B cell (primary cell): ENCODE measurements around the gene KRTAP5-2. TPM values are rescaled to one million over a fixed set of nuclear protein-coding genes. Genes with fewer than 3 reads are reported as not detected.

Experiments used
- ATAC-seq: fragments of 200-7000 bp; cut with Tn5 transposase; one replicate; pipeline ENCODE4 v1.10.0; 2021; ENCODE audit warnings: low read depth, mild to moderate bottlenecking, moderate number of reproducible peaks, moderate library complexity
- CTCF ChIA-PET: fragments of 350-600 bp; sonication (Branson Sonifier 250); formaldehyde crosslinking; loops from one replicate; lab custom pipeline; 2021; ENCODE audit warnings: antibody characterized with exemption, inconsistent platforms; lab: Charles Lee
- POLR2A ChIA-PET: fragments of 350-600 bp; sonication (Branson Sonifier 250); formaldehyde crosslinking; loops from one replicate; lab custom pipeline; 2021; ENCODE audit warnings: antibody characterized with exemption; lab: Charles Lee
- DNase-seq: peaks from one replicate; pipeline ENCODE4 v3.0.0; 2013
- H2AFZ ChIP-seq: 2 replicates; pipeline ENCODE4 v1.6.1; 2012; ENCODE audit warnings: mild to moderate bottlenecking, low read depth, low read length; ENCODE audit not compliant: insufficient read depth, poor library complexity, severe bottlenecking
- H3K27ac ChIP-seq, 2 donors: 1 replicate in 1 of 2; 2 replicates in 1 of 2; pipeline ENCODE4 v1.5.1; 2012 to 2013; ENCODE audit warnings: low read length in 2 of 2, mild to moderate bottlenecking in 2 of 2, moderate library complexity in 1 of 2
- H3K27me3 ChIP-seq, 4 experiments: fragments of 200-600 bp in 1 of 4; sonication (generic) in 1 of 4; replicated peaks in 1 of 4; 1 replicate in 2 of 4; 2 replicates in 2 of 4; pipeline versions ENCODE4 v1.6.1 to v1.7.0; 2013 to 2016; ENCODE audit warnings: low read length in 3 of 4, mild to moderate bottlenecking in 2 of 4, mixed read lengths in 1 of 4, moderate library complexity in 1 of 4; ENCODE audit not compliant: insufficient read depth in 4 of 4, control insufficient read depth in 3 of 4; ENCODE audit errors: control extremely low read depth in 1 of 4
- H3K36me3 ChIP-seq, 2 experiments: replicated peaks in 1 of 2; 1 replicate in 1 of 2; 2 replicates in 1 of 2; pipeline versions ENCODE4 v1.6.1 to v1.7.1; 2013; ENCODE audit warnings: low read length in 1 of 2; ENCODE audit not compliant: insufficient read depth in 2 of 2, control insufficient read depth in 1 of 2; ENCODE audit errors: control extremely low read depth in 1 of 2, extremely low read depth in 1 of 2
- H3K4me1 ChIP-seq, 2 donors: fragments of 200-600 bp in 1 of 2; sonication (generic) in 1 of 2; 1 replicate in 1 of 2; 2 replicates in 1 of 2; pipeline versions ENCODE4 v1.5.1 to v1.6.1; 2013 to 2017; ENCODE audit warnings: low read length in 2 of 2; ENCODE audit not compliant: control insufficient read depth in 2 of 2, insufficient read depth in 2 of 2
- H3K4me2 ChIP-seq: replicated peaks from 2 replicates; pipeline ENCODE3; 2012; ENCODE audit warnings: mild to moderate bottlenecking, low read depth, low read length; ENCODE audit not compliant: poor library complexity, severe bottlenecking
- H3K4me3 ChIP-seq, 5 experiments: fragments of 200-600 bp in 1 of 5; sonication (generic) in 1 of 5; 1 replicate in 3 of 5; 2 replicates in 2 of 5; pipeline versions ENCODE4 v1.5.1 to v1.7.0; 2011 to 2016; ENCODE audit warnings: low read length in 4 of 5, mild to moderate bottlenecking in 4 of 5, low read depth in 2 of 5, control low read depth in 1 of 5, moderate library complexity in 1 of 5; ENCODE audit not compliant: insufficient read depth in 1 of 5; ENCODE audit errors: control extremely low read depth in 1 of 5, extremely low read depth in 1 of 5
- H3K79me2 ChIP-seq: fragments of 200-600 bp; sonication (generic); one replicate; pipeline ENCODE4 v1.6.0; 2016; ENCODE audit warnings: low read length; ENCODE audit not compliant: control insufficient read depth, insufficient read depth
- H3K9ac ChIP-seq: fragments of 200-600 bp; sonication (generic); 2 replicates; pipeline ENCODE4 v1.6.1; 2017; ENCODE audit warnings: mild to moderate bottlenecking, low read length, moderate library complexity
- H3K9me3 ChIP-seq, 3 donors: one replicate each; pipeline versions ENCODE4 v1.6.1 to v1.7.1; 2013; ENCODE audit warnings: low read length in 2 of 3; ENCODE audit not compliant: control insufficient read depth in 2 of 3, insufficient read depth in 1 of 3; ENCODE audit errors: control extremely low read depth in 1 of 3
- H4K20me1 ChIP-seq: 2 replicates; pipeline ENCODE4 v1.6.0; 2012; ENCODE audit warnings: mild to moderate bottlenecking, low read length; ENCODE audit not compliant: insufficient read depth, control insufficient read depth, poor library complexity, severe bottlenecking
- H3K27ac Mint-ChIP-seq: one replicate; pipeline ENCODE4 v1.8.0; 2021; ENCODE audit warnings: mixed read lengths
- H3K27me3 Mint-ChIP-seq: one replicate; pipeline ENCODE4 v1.8.0; 2021; ENCODE audit warnings: mixed read lengths
- H3K4me1 Mint-ChIP-seq: one replicate; pipeline ENCODE4 v1.8.0; 2021; ENCODE audit warnings: mixed read lengths
- H3K4me3 Mint-ChIP-seq: one replicate; pipeline ENCODE4 v1.8.0; 2021; ENCODE audit warnings: mixed read lengths
- H3K9me3 Mint-ChIP-seq: one replicate; pipeline ENCODE4 v1.8.0; 2022; ENCODE audit warnings: mixed read lengths; ENCODE audit not compliant: insufficient read depth
- EZH2 ChIP-seq: IDR thresholded peaks from 2 replicates; pipeline ENCODE4 v1.6.1; 2012; ENCODE audit warnings: borderline replicate concordance, low read depth, mild to moderate bottlenecking, moderate library complexity, low read length; ENCODE audit not compliant: insufficient read depth, poor library complexity, severe bottlenecking
- WGBS: methylation state at CpG from one replicate; pipeline ENCODE4 v1.1.5; 2013; ENCODE audit warnings: missing lambda C conversion rate; ENCODE audit not compliant: insufficient coverage; 5-methylcytosine and 5-hydroxymethylcytosine counted together
- intact Hi-C: fragments of 100-400 bp; cut with micrococcal nuclease; formaldehyde crosslinking; loops from one replicate; pipeline ENCODE4 v1.10.0; 2022
- polyA plus RNA-seq: library from polyadenylated mRNA; depleted of rRNA; stranded (reverse); fragments of >200 nt; gene quantifications from 2 replicates; pipeline ENCODE4 v1.2.3, GENCODE V29; 2012
- total RNA-seq, 2 donors: library from RNA; stranded (reverse); fragments of 120-200 nt in 1 of 2; gene quantifications; 1 replicate in 1 of 2; 2 replicates in 1 of 2; pipeline versions ENCODE4 v1.2.3 to v1.2.4, GENCODE V29; 2013 to 2022
- TF ChIP-seq, protein P1 (sequence below): fragments of 200-600 bp; IDR thresholded peaks from one replicate; pipeline ENCODE4 v1.8.0; 2022; ENCODE audit warnings: antibody characterized with exemption, mild to moderate bottlenecking

The KRTAP5-2 gene
- total and polyA plus RNA-seq, 2 donors (not counting 1 experiment from before 2014, with no cell fraction given), result 0.36 TPM; not detected in 1

DNA sequence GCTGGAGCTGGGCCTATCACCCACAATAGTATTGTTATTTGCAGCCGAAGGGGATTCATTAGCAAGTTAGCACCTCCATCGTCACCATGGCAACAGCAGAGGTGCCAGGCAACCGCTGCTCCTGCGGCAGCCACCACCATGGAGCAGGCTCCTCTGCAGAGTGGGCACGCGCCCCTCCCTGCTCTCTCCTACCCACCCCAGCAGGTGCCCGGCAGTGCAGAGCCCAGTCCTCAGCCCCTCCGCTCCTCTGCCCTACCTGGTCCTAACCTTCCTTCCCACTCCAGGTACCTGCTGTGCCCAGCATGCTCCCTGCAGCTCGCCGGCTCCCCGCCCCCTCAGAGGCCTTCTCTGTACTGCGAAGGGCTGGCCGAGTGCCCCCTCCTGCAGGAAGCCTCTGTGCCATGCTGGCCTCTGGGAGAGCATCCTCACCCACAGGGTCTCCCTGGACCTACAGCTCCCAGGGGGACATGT lies 29.6 kb downstream of the KRTAP5-2 start:
- Histone ChIP-seq H3K27ac (no peak overlapping the region), H3K9ac (no peak overlapping the region), H3K9me3 (peaks cover 0 to 11% (median 0%) of the 10 kb centered on the region in 3 donors), H3K4me3 (no peak overlapping the region), H3K27me3 (peaks cover 0 to 37% (median 7%) of the 10 kb centered on the region in 4 experiments), H3K4me2 (no peak overlapping the region), H2AFZ (no peak overlapping the region), H3K79me2 (no peaks in the 10 kb centered on the region), H4K20me1 (no peaks in the 10 kb centered on the region), H3K4me1 (peaks cover 20% of the 10 kb centered on the region in 2 donors), H3K36me3 (no peaks in the 10 kb centered on the region)
- Mint-ChIP-seq H3K4me3 (no peak overlapping the region), H3K9me3 (no peaks in the 10 kb centered on the region), H3K27ac (peak overlapping the region; percentile 6), H3K27me3 (peaks cover 5% of the 10 kb centered on the region), H3K4me1 (peaks cover 13% of the 10 kb centered on the region)
- POLR2A ChIA-PET, result no interaction called here
- TF ChIP-seq, protein P1, sequence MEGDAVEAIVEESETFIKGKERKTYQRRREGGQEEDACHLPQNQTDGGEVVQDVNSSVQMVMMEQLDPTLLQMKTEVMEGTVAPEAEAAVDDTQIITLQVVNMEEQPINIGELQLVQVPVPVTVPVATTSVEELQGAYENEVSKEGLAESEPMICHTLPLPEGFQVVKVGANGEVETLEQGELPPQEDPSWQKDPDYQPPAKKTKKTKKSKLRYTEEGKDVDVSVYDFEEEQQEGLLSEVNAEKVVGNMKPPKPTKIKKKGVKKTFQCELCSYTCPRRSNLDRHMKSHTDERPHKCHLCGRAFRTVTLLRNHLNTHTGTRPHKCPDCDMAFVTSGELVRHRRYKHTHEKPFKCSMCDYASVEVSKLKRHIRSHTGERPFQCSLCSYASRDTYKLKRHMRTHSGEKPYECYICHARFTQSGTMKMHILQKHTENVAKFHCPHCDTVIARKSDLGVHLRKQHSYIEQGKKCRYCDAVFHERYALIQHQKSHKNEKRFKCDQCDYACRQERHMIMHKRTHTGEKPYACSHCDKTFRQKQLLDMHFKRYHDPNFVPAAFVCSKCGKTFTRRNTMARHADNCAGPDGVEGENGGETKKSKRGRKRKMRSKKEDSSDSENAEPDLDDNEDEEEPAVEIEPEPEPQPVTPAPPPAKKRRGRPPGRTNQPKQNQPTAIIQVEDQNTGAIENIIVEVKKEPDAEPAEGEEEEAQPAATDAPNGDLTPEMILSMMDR, result no peak
- TF ChIP-seq EZH2, result no peak
- 49% methylated on average over 11 of the region's 13 CpGs for WGBS
- intact Hi-C loops, result no loop called here
- CTCF ChIA-PET, result no interaction called here
- ATAC-seq, result no peak
- peak; percentile 67 for DNase-seq

DNA sequence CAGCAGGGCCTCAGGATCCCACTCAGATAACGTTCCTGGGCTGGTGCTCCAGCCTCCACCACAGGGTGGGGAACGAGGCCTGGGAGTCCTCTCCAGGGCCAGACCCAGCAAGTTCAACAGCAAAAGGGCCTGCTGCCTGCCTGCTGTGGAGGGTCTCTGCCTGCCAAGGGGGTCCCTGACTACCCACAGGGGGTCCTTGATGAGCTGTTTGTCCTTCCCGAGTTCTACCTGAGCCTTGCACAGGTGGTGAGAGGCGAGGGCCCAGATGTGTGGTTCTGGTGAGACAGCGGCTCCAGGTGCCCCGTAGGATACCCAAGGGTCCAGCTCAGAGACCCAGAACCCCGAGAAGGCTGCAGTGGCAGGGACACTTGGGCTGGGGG lies 30.4 kb downstream of the KRTAP5-2 start:
- H4K20me1 ChIP-seq, result no peaks in the 10 kb centered on the region
- Mint-ChIP-seq H3K27ac (no peak overlapping the region), H3K27me3 (peaks cover 5% of the 10 kb centered on the region), H3K4me1 (peaks cover 9% of the 10 kb centered on the region), H3K4me3 (no peak overlapping the region), H3K9me3 (no peaks in the 10 kb centered on the region)
- H3K9me3 ChIP-seq, result peaks cover 0 to 11% (median 0%) of the 10 kb centered on the region in 3 donors
- no peaks in the 10 kb centered on the region for H3K79me2 ChIP-seq
- no peak for ATAC-seq
- peaks cover 0 to 40% (median 7%) of the 10 kb centered on the region in 4 experiments for H3K27me3 ChIP-seq
- H3K9ac ChIP-seq, result no peak overlapping the region
- POLR2A ChIA-PET, result no interaction called here
- no peak overlapping the region for H3K4me2 ChIP-seq
- CTCF ChIA-PET, result interaction anchor here (1.1 to 4.5 kb wide), 2 partner anchors 7 to 12 kb away, joined by 3 to 28 read pairs; no protein-coding TSS in a partner anchor
- H3K36me3 ChIP-seq, result no peaks in the 10 kb centered on the region
- intact Hi-C loops, result no loop called here
- DNase-seq, result no peak
- H3K4me3 ChIP-seq, result no peak overlapping the region
- H3K4me1 ChIP-seq, result peaks cover 12 to 13% of the 10 kb centered on the region in 2 donors
- H2AFZ ChIP-seq, result no peak overlapping the region
- TF ChIP-seq, protein P1, result no peak
- TF ChIP-seq EZH2, result no peak
- H3K27ac ChIP-seq, result no peak overlapping the region
- 80% methylated on average over 6 of the region's 7 CpGs for WGBS
